Esophagus (tissue), 2 donors: ENCODE measurements around the gene PVR. TPM values are rescaled to one million over a fixed set of nuclear protein-coding genes. Genes with fewer than 3 reads are reported as not detected.
"Not testable (repeated sequence)": the region's sequence is repeated elsewhere in the genome, so short reads cannot be mapped to it uniquely, and the experiment has no call there.

Experiments
- H3K27ac ChIP-seq, 2 donors: one replicate each; pipeline ENCODE4 v1.5.1; 2013; ENCODE audit warnings: low read depth in 2 of 2, mild to moderate bottlenecking in 2 of 2, inconsistent platforms in 1 of 2, low read length in 1 of 2, moderate library complexity in 1 of 2
- H3K27me3 ChIP-seq, 2 donors: one replicate each; pipeline ENCODE4 v1.6.1; 2013; ENCODE audit warnings: low read length in 2 of 2, control low read depth in 1 of 2, mild to moderate bottlenecking in 1 of 2; ENCODE audit not compliant: insufficient read depth in 2 of 2, control insufficient read depth in 1 of 2
- H3K36me3 ChIP-seq, 2 donors: one replicate each; pipeline ENCODE4 v1.6.1; 2013; ENCODE audit warnings: low read length in 1 of 2; ENCODE audit not compliant: control insufficient read depth in 2 of 2, insufficient read depth in 2 of 2
- H3K4me1 ChIP-seq, 2 donors: one replicate each; pipeline ENCODE4 v1.6.1; 2013; ENCODE audit warnings: low read length in 1 of 2; ENCODE audit not compliant: control insufficient read depth in 2 of 2, insufficient read depth in 2 of 2
- H3K4me3 ChIP-seq, 2 donors: one replicate each; pipeline ENCODE4 v1.5.1; 2013; ENCODE audit warnings: low read length in 2 of 2, mild to moderate bottlenecking in 2 of 2, low read depth in 1 of 2, moderate library complexity in 1 of 2
- H3K9me3 ChIP-seq, 2 donors: one replicate each; pipeline ENCODE4 v1.6.1; 2013; ENCODE audit warnings: mild to moderate bottlenecking in 2 of 2, low read depth in 1 of 2, low read length in 1 of 2, moderate library complexity in 1 of 2; ENCODE audit not compliant: control insufficient read depth in 2 of 2, insufficient read depth in 1 of 2
- WGBS, 2 donors: extraction: QIAGEN DNeasy Blood & Tissue Kit; methylation state at CpG; one replicate each; pipeline ENCODE4 v1.1.7; 2013; 5-methylcytosine and 5-hydroxymethylcytosine counted together
- polyA plus RNA-seq, 2 donors: library from polyadenylated mRNA; stranded (reverse); fragments of 200-250 nt; gene quantifications; one replicate each; pipeline ENCODE4 v1.2.3, GENCODE V29; 2013
- donor health status: healthy with polysubstance abuse.
- donor health status: Bipolar disorder and iron deficiency.

The PVR gene
- polyA plus RNA-seq, 2 donors = 9.5 to 10.2 TPM

DNA sequence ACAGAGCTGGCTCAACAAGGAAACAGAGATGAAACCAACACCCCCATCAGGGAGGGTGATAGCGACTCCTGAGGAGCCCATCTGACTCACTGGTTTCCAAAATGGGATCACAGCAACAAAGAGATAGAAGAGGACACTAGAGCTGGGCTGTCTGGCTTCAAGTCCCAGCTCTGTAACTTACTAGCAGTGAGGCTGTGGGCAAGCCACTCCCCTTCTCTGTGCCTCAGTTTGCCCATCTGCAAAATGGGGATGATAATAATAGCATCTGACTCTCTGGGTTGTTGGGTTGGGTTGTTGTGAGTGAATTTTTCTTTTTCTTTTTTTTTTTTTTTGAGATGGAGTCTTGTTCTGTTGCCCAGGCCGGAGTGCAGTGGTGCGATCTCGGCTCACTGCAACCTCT is 16.1 kb upstream of the PVR start:
- Histone ChIP-seq H3K27me3 (no peaks in the 10 kb centered on the region), H3K36me3 (no peaks in the 10 kb centered on the region), H3K9me3 (no peaks in the 10 kb centered on the region), H3K27ac (no peak overlapping the region), H3K4me1 (no peaks in the 10 kb centered on the region), H3K4me3 (no peak overlapping the region)
- WGBS, 2 donors = 90 to 97% methylated on average over 4 of the region's 4 CpGs

DNA sequence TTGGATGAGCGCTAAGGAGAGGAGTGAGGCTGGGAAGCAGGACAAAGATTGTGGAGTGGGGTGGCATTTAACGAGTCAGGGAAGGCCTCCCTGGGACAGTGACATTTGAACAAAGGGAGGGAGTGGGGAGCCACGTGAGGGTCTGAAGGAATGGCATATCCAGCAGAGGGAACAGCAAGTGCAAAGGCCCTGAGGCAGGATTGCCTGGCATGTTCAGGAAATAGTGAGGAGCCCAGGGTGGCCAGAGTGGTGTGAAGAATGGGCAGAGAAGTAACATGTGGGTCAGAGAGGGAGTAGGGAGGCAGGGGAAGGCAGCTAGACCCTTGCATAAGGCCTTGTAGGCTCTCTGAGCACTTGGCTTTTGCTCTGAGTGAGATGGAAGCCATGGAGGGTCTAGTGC is 14.9 kb upstream of the PVR start:
- Histone ChIP-seq H3K9me3 (no peaks in the 10 kb centered on the region), H3K36me3 (no peaks in the 10 kb centered on the region)
- 85 to 86% methylated on average over 3 of the region's 3 CpGs for WGBS, 2 donors

DNA sequence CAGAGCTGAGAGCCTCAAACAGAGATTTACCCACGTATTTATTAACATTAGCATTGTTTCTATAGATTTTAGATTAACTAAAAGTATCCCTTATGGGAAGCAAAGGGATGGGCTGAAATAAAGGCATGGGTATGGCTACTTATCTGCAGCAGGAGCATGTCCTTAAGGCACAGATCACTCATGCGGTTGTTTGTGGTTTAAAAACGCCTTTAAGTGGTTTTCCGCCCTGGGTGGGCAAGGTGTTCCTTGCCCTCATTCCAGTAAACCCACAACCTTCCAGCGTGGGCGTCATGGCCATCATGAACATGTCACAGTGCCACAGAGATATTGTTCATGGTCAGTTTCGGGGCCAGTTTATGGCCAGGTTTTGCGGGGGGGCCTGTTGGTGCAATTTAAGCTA is 12.1 kb upstream of the PVR start:
- not testable (repeated sequence) for H3K27ac ChIP-seq, H3K4me1 ChIP-seq, H3K4me3 ChIP-seq, H3K27me3 ChIP-seq, H3K36me3 ChIP-seq, H3K9me3 ChIP-seq
- WGBS, 2 donors = 79 to 80% methylated on average over 8 of the region's 8 CpGs

More for the DNA sequence above, 14.9 kb upstream of the PVR start:
- no peak overlapping the region for H3K4me3 ChIP-seq
- no peaks in the 10 kb centered on the region for H3K4me1 ChIP-seq
- no peaks in the 10 kb centered on the region for H3K27me3 ChIP-seq
- H3K27ac ChIP-seq = no peak overlapping the region

DNA sequence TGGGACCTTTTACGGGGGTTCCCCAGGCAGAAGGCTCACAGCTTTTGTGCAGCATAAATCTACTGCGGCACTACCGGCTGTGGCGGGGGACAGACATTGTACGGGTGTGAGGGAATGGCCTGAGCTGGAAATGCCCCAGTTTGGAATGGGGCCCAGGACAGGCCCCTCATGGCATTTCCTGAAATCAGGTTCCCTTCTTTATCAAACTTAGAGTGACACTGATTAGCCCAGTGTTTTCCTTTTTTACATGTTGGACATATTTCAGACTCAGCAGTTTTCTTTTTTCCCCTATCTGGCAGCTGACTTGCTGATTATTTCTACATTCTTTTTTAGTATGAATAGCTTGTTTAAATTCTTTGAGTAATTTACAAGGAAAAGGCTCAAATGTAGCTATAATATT is 9.7 kb upstream of the PVR start:
- not testable (repeated sequence) for H3K27ac ChIP-seq, H3K4me1 ChIP-seq, H3K27me3 ChIP-seq, H3K9me3 ChIP-seq, H3K4me3 ChIP-seq, H3K36me3 ChIP-seq
- WGBS, 2 donors = 22 to 26% methylated on average over 5 of the region's 5 CpGs

DNA sequence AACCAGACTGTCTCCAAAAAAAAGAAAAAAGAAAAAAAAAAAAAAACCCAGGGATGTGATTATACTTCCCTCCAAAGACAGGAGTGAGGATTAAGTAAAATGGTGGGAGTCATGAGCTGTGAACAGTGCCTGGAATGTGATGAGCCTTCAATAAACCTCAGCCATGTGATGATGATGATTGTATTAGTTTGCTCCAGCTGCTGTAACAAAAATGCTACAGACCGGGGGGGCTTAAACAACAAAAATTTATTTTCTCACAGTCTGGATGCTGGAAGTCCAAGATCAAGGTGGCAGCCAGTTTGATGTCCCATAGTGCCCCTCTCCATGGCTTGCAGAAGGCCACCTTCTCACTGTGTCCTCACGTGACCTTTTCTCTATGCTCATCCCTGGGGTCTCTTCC is 8.9 kb upstream of the PVR start:
- Histone ChIP-seq H3K27ac (no peak overlapping the region), H3K9me3 (no peaks in the 10 kb centered on the region), H3K27me3 (no peaks in the 10 kb centered on the region), H3K4me3 (no peak overlapping the region), H3K4me1 (peaks cover 0 to 2% of the 10 kb centered on the region in 2 donors), H3K36me3 (no peaks in the 10 kb centered on the region)
- 92 to 95% methylated on average over 2 of the region's 2 CpGs for WGBS, 2 donors

DNA sequence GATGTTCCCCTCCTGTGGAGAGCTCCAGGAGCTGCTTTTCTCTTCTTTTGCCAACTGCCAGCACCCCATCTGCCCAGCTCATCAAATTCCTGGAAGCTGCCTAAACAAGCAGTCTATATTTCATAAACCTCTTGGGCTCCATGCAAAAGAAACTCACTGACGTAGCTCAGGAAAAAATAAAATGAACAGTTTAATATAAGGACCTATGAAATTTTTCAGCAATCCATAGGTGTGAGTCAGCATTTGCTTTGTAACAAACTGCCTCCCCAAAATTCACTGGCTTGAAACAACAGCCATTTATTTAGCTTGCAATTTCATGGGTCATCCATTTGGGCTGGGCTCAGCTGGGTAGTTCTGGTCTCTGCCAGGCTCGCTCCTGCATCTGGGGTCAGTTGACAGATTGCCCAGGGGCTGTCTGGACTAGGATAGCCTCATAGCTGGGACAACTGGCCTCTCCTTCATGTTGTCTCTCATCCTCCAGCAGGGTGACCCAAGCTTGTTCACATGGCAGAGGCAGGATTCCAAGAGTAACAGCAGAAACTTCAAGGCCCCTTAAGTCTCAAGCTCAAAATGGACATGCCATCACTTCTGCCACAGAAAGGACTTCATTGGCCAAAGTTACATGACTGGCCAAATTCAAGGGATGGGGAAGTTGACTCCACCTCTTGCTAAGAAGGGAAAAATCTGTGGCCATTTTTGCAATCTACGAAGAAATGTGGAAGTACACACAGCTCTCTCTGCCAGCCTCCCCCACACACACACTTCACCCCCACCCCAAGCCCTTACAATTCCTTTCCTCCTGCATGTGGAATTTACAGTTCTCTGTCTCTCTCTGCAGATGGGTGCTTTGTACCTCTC is 7.9 kb upstream of the PVR start:
- Histone ChIP-seq H3K27me3 (no peaks in the 10 kb centered on the region), H3K36me3 (no peaks in the 10 kb centered on the region), H3K4me1 (peaks cover 0 to 2% of the 10 kb centered on the region in 2 donors), H3K4me3 (no peak overlapping the region), H3K27ac (no peak overlapping the region), H3K9me3 (no peaks in the 10 kb centered on the region)
- WGBS, 2 donors = 75 to 80% methylated on average over 3 of the region's 3 CpGs

DNA sequence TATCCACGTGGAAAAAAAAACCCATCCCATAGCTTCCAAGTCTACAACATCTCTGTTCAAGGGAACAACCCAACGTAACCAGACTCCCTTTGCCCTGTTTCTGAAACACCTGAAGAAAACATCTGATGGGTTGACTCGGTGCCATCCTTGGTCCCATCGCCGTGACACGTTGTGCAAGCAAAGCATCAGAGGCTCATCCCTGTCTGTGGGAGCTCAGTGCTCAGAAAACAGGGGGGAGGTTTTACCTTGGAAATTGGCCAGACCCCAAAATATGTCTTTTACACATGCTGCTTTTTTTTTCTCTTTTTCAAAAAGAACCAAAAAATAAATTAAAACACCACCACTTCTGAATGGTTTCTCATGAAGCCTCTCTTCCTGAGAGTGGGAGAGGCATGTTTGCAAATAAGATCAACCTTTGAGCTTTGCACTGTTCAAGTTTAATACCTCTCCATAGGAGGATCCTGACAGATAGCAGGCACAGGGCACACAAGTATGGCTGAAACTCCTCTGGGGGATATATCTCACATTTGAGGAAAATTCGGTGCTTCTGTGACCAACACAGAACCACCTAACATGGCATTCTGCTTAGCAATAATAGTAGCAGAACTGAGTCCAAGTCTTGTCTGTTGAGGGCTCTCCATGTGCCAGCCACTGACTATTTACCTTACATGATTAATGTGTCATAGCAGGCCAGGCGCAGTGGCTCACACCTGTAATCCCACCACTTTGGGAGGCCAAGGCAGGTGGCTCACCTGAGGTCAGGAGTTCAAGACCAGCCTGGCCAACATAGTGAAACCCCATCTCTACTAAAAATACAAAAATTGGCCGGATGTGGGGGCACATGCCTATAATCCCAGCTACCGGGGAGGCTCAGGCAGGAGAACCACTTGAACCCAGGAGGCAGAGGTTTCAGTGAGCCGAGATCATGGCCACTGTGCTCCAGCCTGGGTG is 7.0 kb upstream of the PVR start:
- WGBS, 2 donors = 71 to 73% methylated on average over 11 of the region's 11 CpGs
- H3K4me3 ChIP-seq = no peak overlapping the region
- no peaks in the 10 kb centered on the region for H3K9me3 ChIP-seq
- no peaks in the 10 kb centered on the region for H3K27me3 ChIP-seq
- H3K4me1 ChIP-seq = peaks cover 0 to 2% of the 10 kb centered on the region in 2 donors
- no peak overlapping the region for H3K27ac ChIP-seq
- no peaks in the 10 kb centered on the region for H3K36me3 ChIP-seq

DNA sequence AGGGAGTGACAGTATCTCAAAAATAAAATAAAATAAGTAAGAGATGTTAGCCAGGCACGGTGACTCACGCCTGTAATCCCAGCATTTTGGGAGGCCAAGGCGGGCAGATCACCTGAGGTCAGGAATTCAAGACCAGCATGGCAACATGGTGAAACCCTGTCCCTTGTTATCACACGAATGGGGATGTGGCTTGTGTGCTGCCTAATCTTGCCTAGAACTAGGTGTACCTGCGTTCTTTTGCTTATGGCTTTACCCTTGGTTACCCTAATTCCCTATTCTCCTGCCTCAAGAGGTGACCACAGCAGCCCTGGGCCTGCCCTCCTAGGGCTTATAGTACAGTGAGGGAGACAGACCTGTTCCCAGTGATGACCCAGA is 6.3 kb upstream of the PVR start:
- no peak overlapping the region for H3K27ac ChIP-seq
- H3K36me3 ChIP-seq = no peaks in the 10 kb centered on the region
- no peak overlapping the region for H3K4me3 ChIP-seq
- WGBS, 2 donors = 77 to 84% methylated on average over 5 of the region's 5 CpGs
- peaks cover 0 to 2% of the 10 kb centered on the region in 2 donors for H3K4me1 ChIP-seq
- no peaks in the 10 kb centered on the region for H3K27me3 ChIP-seq
- no peaks in the 10 kb centered on the region for H3K9me3 ChIP-seq

DNA sequence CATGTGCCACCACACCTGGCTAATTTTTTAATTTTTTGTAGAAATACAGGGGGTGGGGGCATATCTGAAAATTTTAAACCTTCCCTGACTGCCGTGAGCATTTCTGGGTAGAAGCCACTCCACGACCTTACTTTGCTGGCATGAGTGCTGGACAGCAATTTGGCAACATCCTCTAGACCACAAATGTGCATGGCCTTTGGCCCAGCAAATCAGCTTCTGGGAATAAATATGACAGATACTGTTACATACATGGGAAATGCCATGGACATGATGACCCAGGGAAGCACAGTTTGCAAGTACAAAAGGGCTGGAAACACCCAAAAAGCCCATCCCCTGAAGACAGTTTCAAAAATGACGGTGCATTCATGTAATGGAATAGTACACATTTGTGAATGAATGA is 3.2 kb upstream of the PVR start:
- WGBS, 2 donors = 51 to 65% methylated on average over 3 of the region's 3 CpGs
- no peaks in the 10 kb centered on the region for H3K36me3 ChIP-seq
- no peak overlapping the region for H3K27ac ChIP-seq
- H3K4me3 ChIP-seq = no peak overlapping the region
- H3K27me3 ChIP-seq = no peaks in the 10 kb centered on the region
- H3K9me3 ChIP-seq = no peaks in the 10 kb centered on the region
- H3K4me1 ChIP-seq = peaks cover 0 to 2% of the 10 kb centered on the region in 2 donors
